ENCODE results near the gene PEX3. TPM values are rescaled to one million over a fixed set of nuclear protein-coding genes. Genes with fewer than 3 reads are reported as not detected.
A peak's percentile ranks its signal among the peaks of the same experiment; 100 is the strongest.

Gene PEX3, protein sequence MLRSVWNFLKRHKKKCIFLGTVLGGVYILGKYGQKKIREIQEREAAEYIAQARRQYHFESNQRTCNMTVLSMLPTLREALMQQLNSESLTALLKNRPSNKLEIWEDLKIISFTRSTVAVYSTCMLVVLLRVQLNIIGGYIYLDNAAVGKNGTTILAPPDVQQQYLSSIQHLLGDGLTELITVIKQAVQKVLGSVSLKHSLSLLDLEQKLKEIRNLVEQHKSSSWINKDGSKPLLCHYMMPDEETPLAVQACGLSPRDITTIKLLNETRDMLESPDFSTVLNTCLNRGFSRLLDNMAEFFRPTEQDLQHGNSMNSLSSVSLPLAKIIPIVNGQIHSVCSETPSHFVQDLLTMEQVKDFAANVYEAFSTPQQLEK
- 21.0 TPM for total RNA-seq
- long read RNA-seq, transcript PEX3-201 (12 exons, 1,969 nt) = major isoform, 47 of 50 reads
- long read RNA-seq, partial matches to known transcripts = 0 of 50 reads
- long read RNA-seq, other reads (novel, unspliced or antisense) = 3 of 50 reads

DNA sequence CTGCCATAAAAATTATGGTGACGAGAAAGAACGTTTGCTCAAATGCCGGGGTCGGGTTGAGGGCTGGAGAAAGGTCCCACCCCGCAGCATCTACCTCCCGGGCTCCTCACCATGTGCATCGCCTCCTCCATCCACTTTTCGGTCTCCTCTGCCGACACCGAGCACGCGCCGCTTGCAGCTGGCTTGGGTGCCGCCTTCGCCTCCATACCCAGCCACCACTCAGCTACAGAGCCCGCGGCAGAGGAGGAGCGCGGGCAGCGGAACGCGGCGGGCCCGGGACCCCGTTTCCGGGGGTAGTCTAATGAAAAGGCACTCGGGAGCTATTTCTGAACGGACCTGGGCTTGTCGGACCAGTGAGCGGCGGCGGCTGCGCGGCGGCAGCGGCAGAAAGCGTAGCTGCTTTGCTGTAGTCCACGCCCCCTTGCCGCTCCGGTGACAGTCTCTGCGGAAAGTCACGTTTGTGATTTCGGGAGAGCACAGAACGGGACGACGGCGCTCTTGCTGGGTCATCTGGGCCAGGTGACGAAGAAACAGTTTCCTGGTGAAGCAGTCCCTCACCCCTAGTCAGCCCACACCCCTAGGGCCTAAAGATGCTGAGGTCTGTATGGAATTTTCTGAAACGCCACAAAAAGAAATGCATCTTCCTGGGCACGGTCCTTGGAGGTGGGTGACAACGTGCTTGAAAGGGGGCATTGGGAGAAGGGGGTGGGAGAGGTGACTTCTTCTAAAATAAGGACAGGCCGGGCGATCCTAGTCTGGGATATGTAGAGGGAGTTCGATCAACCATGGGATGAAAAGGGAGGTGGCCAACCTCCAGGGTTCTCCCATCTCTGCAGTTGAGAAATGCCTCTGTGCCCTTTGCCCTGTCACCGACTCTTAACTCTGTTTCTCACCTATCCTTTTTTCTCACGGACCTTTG lies at the start of gene PEX3, which contains the start of gene ADAT2:
Gene PEX3, plus strand, starts transcription at position 353 of the 919 bp plus-strand sequence. Its CDS starts 238 bp downstream, at position 591.
Gene ADAT2, minus strand, starts transcription at position 243 of the 919 bp plus-strand sequence. Its CDS starts 37 bp downstream, at position 206.
- intact Hi-C loops (cut with micrococcal nuclease) = no loop called here
- TF ChIP-seq, protein P1, sequence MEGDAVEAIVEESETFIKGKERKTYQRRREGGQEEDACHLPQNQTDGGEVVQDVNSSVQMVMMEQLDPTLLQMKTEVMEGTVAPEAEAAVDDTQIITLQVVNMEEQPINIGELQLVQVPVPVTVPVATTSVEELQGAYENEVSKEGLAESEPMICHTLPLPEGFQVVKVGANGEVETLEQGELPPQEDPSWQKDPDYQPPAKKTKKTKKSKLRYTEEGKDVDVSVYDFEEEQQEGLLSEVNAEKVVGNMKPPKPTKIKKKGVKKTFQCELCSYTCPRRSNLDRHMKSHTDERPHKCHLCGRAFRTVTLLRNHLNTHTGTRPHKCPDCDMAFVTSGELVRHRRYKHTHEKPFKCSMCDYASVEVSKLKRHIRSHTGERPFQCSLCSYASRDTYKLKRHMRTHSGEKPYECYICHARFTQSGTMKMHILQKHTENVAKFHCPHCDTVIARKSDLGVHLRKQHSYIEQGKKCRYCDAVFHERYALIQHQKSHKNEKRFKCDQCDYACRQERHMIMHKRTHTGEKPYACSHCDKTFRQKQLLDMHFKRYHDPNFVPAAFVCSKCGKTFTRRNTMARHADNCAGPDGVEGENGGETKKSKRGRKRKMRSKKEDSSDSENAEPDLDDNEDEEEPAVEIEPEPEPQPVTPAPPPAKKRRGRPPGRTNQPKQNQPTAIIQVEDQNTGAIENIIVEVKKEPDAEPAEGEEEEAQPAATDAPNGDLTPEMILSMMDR (IDR thresholded peaks at IDR 0.05; ENCODE audit: borderline replicate concordance) = no peak
- H3K4me1 ChIP-seq = peaks cover 31% of the 10 kb centered on the region

DNA sequence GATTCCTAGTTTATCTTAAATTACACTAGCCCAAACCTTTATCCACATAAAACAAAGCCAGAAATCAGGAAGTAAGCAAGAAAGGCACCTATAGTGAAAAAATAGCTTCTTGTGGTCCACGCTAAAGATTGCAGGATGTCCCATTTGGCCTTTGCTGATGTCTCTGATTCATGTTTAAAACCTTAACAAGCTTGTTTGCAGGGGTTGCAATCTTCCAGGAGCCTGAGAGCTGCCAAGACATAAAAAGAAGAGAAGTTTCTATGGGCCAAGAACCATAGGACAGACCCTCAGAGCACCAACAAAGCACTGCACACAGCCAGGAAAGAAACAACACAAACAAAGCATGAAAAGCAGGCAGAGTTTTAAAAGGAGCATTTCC lies 49.5 kb upstream of the PEX3 start:
- TF ChIP-seq, protein P1 (IDR thresholded peaks at IDR 0.05; ENCODE audit: borderline replicate concordance) = no peak
- Histone ChIP-seq H3K27me3 (ENCODE audit: low read depth) (no peaks in the 10 kb centered on the region), H3K4me1 (peaks cover 21% of the 10 kb centered on the region), H3K9me3 (replicated peaks) (no peaks in the 10 kb centered on the region), H3K36me3 (no peaks in the 10 kb centered on the region), H3K4me3 (no peak overlapping the region), H3K27ac (replicated peaks) (no peak overlapping the region)
- intact Hi-C loops (cut with micrococcal nuclease) = no loop called here
- no peak for DNase-seq

More for the DNA sequence above, at the start of gene PEX3, which contains the start of gene ADAT2:
- peak; percentile 91 for DNase-seq
- H3K27me3 ChIP-seq (ENCODE audit: low read depth) = no peaks in the 10 kb centered on the region
- H3K36me3 ChIP-seq = no peaks in the 10 kb centered on the region
- H3K4me3 ChIP-seq = peak within 1 kb of the TSS; percentile 78
- H3K9me3 ChIP-seq (replicated peaks) = no peaks in the 10 kb centered on the region
- H3K27ac ChIP-seq (replicated peaks) = peak within 1 kb of the TSS; percentile 82

DNA sequence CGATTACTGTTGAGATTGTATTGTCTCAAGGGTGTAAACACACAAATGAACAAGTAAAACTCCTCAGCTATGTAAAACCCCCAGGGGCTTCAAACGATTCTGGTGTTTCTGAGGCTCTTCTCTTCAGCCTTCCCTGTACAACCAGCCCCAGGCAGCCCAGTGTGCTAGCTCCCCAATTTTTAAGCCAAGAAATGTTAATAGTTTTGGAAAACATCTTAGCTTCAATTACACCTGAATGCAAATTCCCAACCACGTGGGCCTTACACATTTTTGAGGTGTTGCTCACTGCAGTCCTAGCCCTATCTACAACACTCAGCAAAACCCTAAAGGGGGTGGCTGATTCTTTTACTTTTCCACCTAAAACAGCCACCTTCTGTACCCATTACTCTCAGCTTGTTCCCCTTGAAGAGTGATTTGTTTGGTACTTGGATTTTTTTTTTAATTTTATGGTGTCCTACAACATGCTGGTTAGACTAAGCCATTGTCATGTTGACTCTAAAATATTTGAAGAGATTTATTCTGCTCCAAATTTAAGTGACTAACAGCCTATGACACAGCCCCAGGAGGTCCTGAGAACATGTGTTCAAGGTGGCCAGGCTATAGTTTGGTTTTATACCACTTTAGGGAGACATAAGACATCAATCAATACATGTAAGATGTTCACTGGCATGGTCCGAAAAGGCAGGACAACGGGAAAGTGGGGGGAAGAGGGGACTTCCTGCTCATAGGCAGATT lies 48.8 kb upstream of the PEX3 start:
- H3K27ac ChIP-seq (replicated peaks) = no peak overlapping the region
- no peaks in the 10 kb centered on the region for H3K36me3 ChIP-seq
- H3K4me1 ChIP-seq = peaks cover 21% of the 10 kb centered on the region
- no peaks in the 10 kb centered on the region for H3K9me3 ChIP-seq (replicated peaks)
- H3K4me3 ChIP-seq = no peak overlapping the region
- TF ChIP-seq, protein P1 (IDR thresholded peaks at IDR 0.05; ENCODE audit: borderline replicate concordance) = no peak
- intact Hi-C loops (cut with micrococcal nuclease) = no loop called here
- no peak for DNase-seq
- H3K27me3 ChIP-seq (ENCODE audit: low read depth) = no peaks in the 10 kb centered on the region

DNA sequence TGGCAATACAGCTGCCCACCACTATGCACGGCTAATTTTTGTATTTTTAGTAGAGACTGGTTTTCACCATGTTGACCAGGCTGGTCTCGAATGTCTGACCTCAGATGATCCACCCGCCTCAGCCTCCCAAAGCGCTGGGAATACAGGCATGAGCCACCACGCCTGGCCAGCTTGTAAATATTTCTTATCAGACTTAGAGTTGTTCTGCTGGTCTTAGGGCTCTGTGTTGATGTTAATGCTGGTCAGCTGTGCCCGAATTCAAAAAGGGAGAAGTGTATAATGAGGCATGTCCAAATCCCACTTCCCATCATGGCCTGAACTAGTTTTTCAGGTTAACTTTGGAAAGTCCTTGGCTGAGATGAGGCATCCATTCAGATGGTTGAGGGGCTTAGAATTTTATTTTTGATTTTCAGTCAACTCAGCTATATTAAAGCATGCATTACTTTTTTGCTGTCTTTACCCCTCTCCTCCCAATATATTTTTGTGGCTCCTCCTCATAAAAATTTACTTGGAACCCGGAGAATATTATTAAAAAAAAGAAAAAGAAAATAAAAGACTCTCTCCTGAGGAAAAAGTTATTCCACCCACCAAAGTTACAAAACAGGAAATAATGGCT lies 47.8 kb upstream of the PEX3 start:
- no peak overlapping the region for H3K4me3 ChIP-seq
- no peaks in the 10 kb centered on the region for H3K27me3 ChIP-seq (ENCODE audit: low read depth)
- no peak overlapping the region for H3K27ac ChIP-seq (replicated peaks)
- intact Hi-C loops (cut with micrococcal nuclease) = no loop called here
- H3K9me3 ChIP-seq (replicated peaks) = no peaks in the 10 kb centered on the region
- no peak for DNase-seq
- TF ChIP-seq, protein P1 (IDR thresholded peaks at IDR 0.05; ENCODE audit: borderline replicate concordance) = no peak
- peaks cover 11% of the 10 kb centered on the region for H3K4me1 ChIP-seq
- no peaks in the 10 kb centered on the region for H3K36me3 ChIP-seq
